SU-DHL-6 (cell line): ENCODE measurements around the gene PLAAT5.
"Not testable (repeated sequence)": the region's sequence is repeated elsewhere in the genome, so short reads cannot be mapped to it uniquely, and the experiment has no call there.

Experiments used
- EZH2phosphoT487 ChIP-seq: fragments of 200-600 bp; sonication (generic), shearing (Covaris generic); conservative IDR thresholded peaks from 2 replicates; pipeline ENCODE4 v1.6.1; 2018; ENCODE audit warnings: mild to moderate bottlenecking, antibody characterized with exemption, low read length, moderate library complexity, mixed read lengths
- TF ChIP-seq, protein P1 (sequence below): fragments of 200-600 bp; sonication (generic); IDR thresholded peaks from one replicate; pipeline ENCODE4 v1.5.1; 2017; ENCODE audit warnings: antibody characterized with exemption, mild to moderate bottlenecking, low read length, moderate library complexity; ENCODE audit not compliant: insufficient read depth, poor library complexity, severe bottlenecking

DNA sequence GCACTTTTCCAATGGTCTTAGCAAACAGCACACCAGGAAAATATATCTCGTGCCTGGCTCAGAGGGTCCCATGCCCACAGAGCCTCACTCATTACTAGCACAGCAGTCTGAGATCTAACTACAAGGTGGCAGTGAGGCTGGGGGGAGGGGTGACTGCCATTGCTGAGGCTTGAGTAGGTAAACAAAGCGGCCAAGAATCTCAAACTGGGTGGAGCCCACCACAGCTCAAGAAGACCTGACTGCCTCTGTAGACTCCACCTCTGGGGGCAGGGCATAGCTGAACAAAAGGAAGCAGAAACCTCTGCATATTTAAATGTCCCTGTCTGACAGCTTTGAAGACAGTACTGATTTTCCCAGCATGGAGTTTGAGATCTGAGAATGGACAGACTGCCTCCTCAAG, 60.2 kb downstream of the PLAAT5 start:
- TF ChIP-seq, protein P1, sequence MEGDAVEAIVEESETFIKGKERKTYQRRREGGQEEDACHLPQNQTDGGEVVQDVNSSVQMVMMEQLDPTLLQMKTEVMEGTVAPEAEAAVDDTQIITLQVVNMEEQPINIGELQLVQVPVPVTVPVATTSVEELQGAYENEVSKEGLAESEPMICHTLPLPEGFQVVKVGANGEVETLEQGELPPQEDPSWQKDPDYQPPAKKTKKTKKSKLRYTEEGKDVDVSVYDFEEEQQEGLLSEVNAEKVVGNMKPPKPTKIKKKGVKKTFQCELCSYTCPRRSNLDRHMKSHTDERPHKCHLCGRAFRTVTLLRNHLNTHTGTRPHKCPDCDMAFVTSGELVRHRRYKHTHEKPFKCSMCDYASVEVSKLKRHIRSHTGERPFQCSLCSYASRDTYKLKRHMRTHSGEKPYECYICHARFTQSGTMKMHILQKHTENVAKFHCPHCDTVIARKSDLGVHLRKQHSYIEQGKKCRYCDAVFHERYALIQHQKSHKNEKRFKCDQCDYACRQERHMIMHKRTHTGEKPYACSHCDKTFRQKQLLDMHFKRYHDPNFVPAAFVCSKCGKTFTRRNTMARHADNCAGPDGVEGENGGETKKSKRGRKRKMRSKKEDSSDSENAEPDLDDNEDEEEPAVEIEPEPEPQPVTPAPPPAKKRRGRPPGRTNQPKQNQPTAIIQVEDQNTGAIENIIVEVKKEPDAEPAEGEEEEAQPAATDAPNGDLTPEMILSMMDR: not testable (repeated sequence)
- not testable (repeated sequence) for TF ChIP-seq EZH2phosphoT487
